ENCODE results near the gene HPS1. TPM values are rescaled to one million over a fixed set of nuclear protein-coding genes. Genes with fewer than 3 reads are reported as not detected.

HPS1 gene
- 100 to 1,000 TPM in 1 of 2 donors, 10 to 100 TPM in 1; 78.8 to 124 TPM for total RNA-seq

- ATAC-seq (peak; percentile 97), DNase-seq (ENCODE audit: low spot score) (peak; percentile 94)
- H3K4me3 Mint-ChIP-seq = peak within 1 kb of the TSS; percentile 89
- no peaks in the 10 kb centered on the region for H3K9me3 Mint-ChIP-seq
- peaks cover 18% of the 10 kb centered on the region for H3K36me3 Mint-ChIP-seq
- peaks cover 37% of the 10 kb centered on the region in 2 donors for H3K4me1 Mint-ChIP-seq (ENCODE audit: low read depth in 2 of 2)
- peak within 1 kb of the TSS; percentile 57 to 91 for H3K27ac Mint-ChIP-seq
- peaks cover 10 to 17% of the 10 kb centered on the region in 2 donors for H3K27me3 Mint-ChIP-seq
These were observed at the start of gene HPS1 for GRCh38 chr10:98446661-98447221. TSS of gene HPS1 (minus strand) at chr10:98446935. CDS start at chr10:98443240, 3,695 bp downstream.

- Mint-ChIP-seq H3K4me3 (no peak overlapping the region), H3K27me3 (peaks cover 15 to 36% of the 10 kb centered on the region in 2 donors), H3K4me1 (ENCODE audit: low read depth in 2 of 2) (no peaks in the 10 kb centered on the region), H3K9me3 (peaks cover 7% of the 10 kb centered on the region), H3K27ac (no peak overlapping the region), H3K36me3 (peaks cover 11% of the 10 kb centered on the region)
- no peak for DNase-seq (ENCODE audit: low spot score)
- no peak for ATAC-seq
These were observed 46.0 kb upstream of the HPS1 start for GRCh38 chr10:98492763-98493162.

- Mint-ChIP-seq H3K36me3 (no peaks in the 10 kb centered on the region), H3K27ac (no peak overlapping the region), H3K27me3 (peaks cover 12 to 21% of the 10 kb centered on the region in 2 donors), H3K4me3 (no peak overlapping the region), H3K4me1 (ENCODE audit: low read depth in 2 of 2) (no peaks in the 10 kb centered on the region), H3K9me3 (peaks cover 3% of the 10 kb centered on the region)
- no peak for DNase-seq (ENCODE audit: low spot score)
- ATAC-seq = no peak
These were observed 43.1 kb upstream of the HPS1 start for GRCh38 chr10:98489561-98490481.

GRCh38 chr10:98488669-98489430, 42.1 kb upstream of the HPS1 start:
- no peak for DNase-seq (ENCODE audit: low spot score)
- no peak overlapping the region for H3K4me3 Mint-ChIP-seq
- peaks cover 5% of the 10 kb centered on the region for H3K36me3 Mint-ChIP-seq
- H3K27ac Mint-ChIP-seq = no peak overlapping the region
- peaks cover 8 to 18% of the 10 kb centered on the region in 2 donors for H3K27me3 Mint-ChIP-seq
- H3K9me3 Mint-ChIP-seq = no peaks in the 10 kb centered on the region
- no peaks in the 10 kb centered on the region for H3K4me1 Mint-ChIP-seq (ENCODE audit: low read depth in 2 of 2)
- ATAC-seq = no peak

- no peak overlapping the region for H3K4me3 Mint-ChIP-seq
- ATAC-seq (no peak), DNase-seq (ENCODE audit: low spot score) (no peak)
- H3K4me1 Mint-ChIP-seq (ENCODE audit: low read depth in 2 of 2) = peaks cover under 1 to 2% of the 10 kb centered on the region in 2 donors
- no peaks in the 10 kb centered on the region for H3K9me3 Mint-ChIP-seq
- no peak overlapping the region for H3K27ac Mint-ChIP-seq
- H3K36me3 Mint-ChIP-seq = peaks cover 5% of the 10 kb centered on the region
- H3K27me3 Mint-ChIP-seq = peaks cover 2 to 8% of the 10 kb centered on the region in 2 donors
These were observed 40.9 kb upstream of the HPS1 start for GRCh38 chr10:98487649-98488048.

DNA sequence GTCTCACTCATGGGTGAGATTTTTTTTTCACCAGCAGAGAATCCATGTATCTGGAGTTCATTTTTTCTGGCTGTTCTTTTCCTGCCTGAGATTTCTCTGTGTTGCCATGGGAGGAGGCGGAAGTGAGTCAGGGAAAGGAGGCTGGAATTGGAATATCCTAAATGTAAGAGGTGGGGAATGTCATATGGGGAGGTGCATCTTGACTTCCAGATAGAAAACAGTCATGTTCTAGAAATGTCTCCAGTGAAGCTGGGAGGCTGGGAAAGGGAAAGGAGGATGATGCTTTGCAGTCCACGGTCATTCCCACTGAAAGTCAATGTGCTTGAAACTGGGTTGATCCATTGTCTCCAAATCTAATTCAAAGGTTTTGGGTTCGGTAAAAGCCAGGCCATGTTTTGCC, 39.7 kb upstream of the HPS1 start:
- DNase-seq (ENCODE audit: low spot score) (no peak), ATAC-seq (no peak)
- H3K9me3 Mint-ChIP-seq = no peaks in the 10 kb centered on the region
- H3K4me1 Mint-ChIP-seq (ENCODE audit: low read depth in 2 of 2) = peaks cover 6 to 7% of the 10 kb centered on the region in 2 donors
- H3K27ac Mint-ChIP-seq = no peak overlapping the region
- peaks cover 2 to 6% of the 10 kb centered on the region in 2 donors for H3K27me3 Mint-ChIP-seq
- no peak overlapping the region for H3K4me3 Mint-ChIP-seq
- H3K36me3 Mint-ChIP-seq = peaks cover 5% of the 10 kb centered on the region

- no peaks in the 10 kb centered on the region for H3K9me3 Mint-ChIP-seq
- no peak for ATAC-seq
- peaks cover 2 to 6% of the 10 kb centered on the region in 2 donors for H3K27me3 Mint-ChIP-seq
- H3K36me3 Mint-ChIP-seq = peaks cover 5% of the 10 kb centered on the region
- H3K4me1 Mint-ChIP-seq (ENCODE audit: low read depth in 2 of 2) = peaks cover 6 to 7% of the 10 kb centered on the region in 2 donors
- no peak overlapping the region for H3K4me3 Mint-ChIP-seq
- no peak for DNase-seq (ENCODE audit: low spot score)
- no peak overlapping the region for H3K27ac Mint-ChIP-seq
These were observed 39.2 kb upstream of the HPS1 start for GRCh38 chr10:98485959-98486358.

GRCh38 chr10:98483658-98484057, 36.9 kb upstream of the HPS1 start:
- H3K9me3 Mint-ChIP-seq = no peaks in the 10 kb centered on the region
- H3K4me1 Mint-ChIP-seq (ENCODE audit: low read depth in 2 of 2) = peaks cover 13 to 14% of the 10 kb centered on the region in 2 donors
- peaks cover 0 to 2% of the 10 kb centered on the region in 2 donors for H3K27me3 Mint-ChIP-seq
- H3K27ac Mint-ChIP-seq = no peak overlapping the region
- ATAC-seq (no peak), DNase-seq (ENCODE audit: low spot score) (no peak)
- no peak overlapping the region for H3K4me3 Mint-ChIP-seq
- peaks cover 5% of the 10 kb centered on the region for H3K36me3 Mint-ChIP-seq

- no peak for ATAC-seq
- no peaks in the 10 kb centered on the region for H3K9me3 Mint-ChIP-seq
- H3K4me1 Mint-ChIP-seq (ENCODE audit: low read depth in 2 of 2) = peaks cover 15% of the 10 kb centered on the region in 2 donors
- H3K27me3 Mint-ChIP-seq = peaks cover 0 to 2% of the 10 kb centered on the region in 2 donors
- no peak overlapping the region for H3K4me3 Mint-ChIP-seq
- peaks cover 5% of the 10 kb centered on the region for H3K36me3 Mint-ChIP-seq
- DNase-seq (ENCODE audit: low spot score) = no peak
- H3K27ac Mint-ChIP-seq = no peak overlapping the region
These were observed 35.4 kb upstream of the HPS1 start for GRCh38 chr10:98482096-98482495.

DNA sequence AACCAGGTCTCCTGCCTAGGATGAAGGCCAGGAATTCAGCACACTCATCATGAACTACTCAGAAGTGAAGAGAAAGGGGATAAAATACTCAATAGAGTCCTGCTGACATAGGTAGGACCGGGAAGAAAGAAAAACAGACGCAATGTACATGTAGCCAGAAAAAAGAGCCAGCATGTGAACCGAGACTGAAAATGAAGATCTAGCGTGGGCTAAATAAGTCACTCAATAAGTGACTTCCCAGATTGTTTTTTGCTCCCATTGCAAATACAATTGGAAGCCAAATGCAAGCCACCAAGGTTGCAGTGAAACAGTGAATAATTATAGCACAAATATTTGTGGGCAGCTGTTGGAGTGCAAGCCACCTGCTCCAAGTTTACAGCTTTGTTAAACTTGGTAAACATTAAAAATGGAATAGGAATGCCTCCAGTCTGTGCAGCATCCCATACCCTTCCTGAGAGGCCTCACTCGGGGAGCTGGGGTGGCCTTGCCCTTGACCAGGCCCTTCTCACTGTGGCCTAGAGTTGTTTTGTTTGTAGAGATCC, 34.7 kb upstream of the HPS1 start:
- H3K27ac Mint-ChIP-seq = no peak overlapping the region
- no peak for ATAC-seq

GRCh38 chr10:98478430-98479222, 31.9 kb upstream of the HPS1 start:
- Mint-ChIP-seq H3K36me3 (no peaks in the 10 kb centered on the region), H3K4me3 (no peak overlapping the region), H3K9me3 (no peaks in the 10 kb centered on the region), H3K4me1 (ENCODE audit: low read depth in 2 of 2) (peaks cover 15% of the 10 kb centered on the region in 2 donors), H3K27me3 (no peaks in the 10 kb centered on the region), H3K27ac (no peak overlapping the region)
- DNase-seq (ENCODE audit: low spot score) (no peak), ATAC-seq (no peak)

More for the DNA sequence above, 34.7 kb upstream of the HPS1 start:
- Mint-ChIP-seq H3K4me3 (no peak overlapping the region), H3K36me3 (peaks cover 5% of the 10 kb centered on the region), H3K27me3 (peaks cover 0 to 2% of the 10 kb centered on the region in 2 donors), H3K9me3 (no peaks in the 10 kb centered on the region), H3K4me1 (ENCODE audit: low read depth in 2 of 2) (peaks cover 15% of the 10 kb centered on the region in 2 donors)
- no peak for DNase-seq (ENCODE audit: low spot score)

GRCh38 chr10:98477861-98478260, 31.1 kb upstream of the HPS1 start:
- no peak for ATAC-seq
- H3K27ac Mint-ChIP-seq = no peak overlapping the region
- no peak overlapping the region for H3K4me3 Mint-ChIP-seq
- DNase-seq (ENCODE audit: low spot score) = no peak
- peaks cover 15% of the 10 kb centered on the region in 2 donors for H3K4me1 Mint-ChIP-seq (ENCODE audit: low read depth in 2 of 2)
- H3K9me3 Mint-ChIP-seq = no peaks in the 10 kb centered on the region
- no peaks in the 10 kb centered on the region for H3K27me3 Mint-ChIP-seq
- no peaks in the 10 kb centered on the region for H3K36me3 Mint-ChIP-seq

- Mint-ChIP-seq H3K9me3 (no peaks in the 10 kb centered on the region), H3K36me3 (no peaks in the 10 kb centered on the region), H3K27ac (no peak overlapping the region), H3K4me1 (ENCODE audit: low read depth in 2 of 2) (peaks cover 8 to 10% of the 10 kb centered on the region in 2 donors), H3K27me3 (peaks cover 0 to 4% of the 10 kb centered on the region in 2 donors), H3K4me3 (no peak overlapping the region)
- no peak for ATAC-seq
- DNase-seq (ENCODE audit: low spot score) = no peak
These were observed 27.9 kb upstream of the HPS1 start for GRCh38 chr10:98474628-98475027.

All from natural killer cell treated with Interleukin-12 subunit alpha and Interleukin-12 subunit beta and Interleukin-15 and Interleukin-18, amount 100 ng/mL, for 72 hours (primary cell).